Ecto neural progenitor cell (in vitro differentiated cells): ENCODE results near the gene CXorf49B.
"Not testable (repeated sequence)": the region's sequence is repeated elsewhere in the genome, so short reads cannot be mapped to it uniquely, and the experiment has no call there.

Experiments used
- DNase-seq: peaks from one replicate; pipeline ENCODE4 v3.0.0-alpha.2; 2018; ENCODE audit warnings: low spot score

CXorf49B gene

DNA sequence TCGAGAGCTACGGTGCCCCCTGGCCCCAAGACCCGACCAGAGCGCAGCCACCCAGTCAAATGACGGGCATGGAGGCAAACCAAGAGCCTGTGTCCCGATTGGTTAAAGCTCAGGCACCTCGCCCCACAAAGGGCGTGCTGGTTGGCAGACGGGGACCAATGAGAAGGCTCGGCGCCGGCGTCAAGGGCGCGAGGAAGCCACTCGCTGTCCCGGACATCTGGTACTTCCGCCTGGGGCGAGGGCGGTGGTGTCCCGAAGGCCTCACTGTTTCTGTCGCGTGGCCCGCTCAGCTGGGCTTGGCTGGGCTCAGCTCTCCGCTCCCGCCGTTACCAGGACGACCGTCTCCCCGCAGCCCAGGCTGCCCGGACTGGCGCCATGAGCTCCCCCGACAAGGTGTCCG lies at the start of gene CXorf49B:
CXorf49B (plus strand) TSS at position 301 of the 400 bp plus-strand sequence; CDS start at position 376, 75 bp downstream.
- DNase-seq: not testable (repeated sequence)

DNA sequence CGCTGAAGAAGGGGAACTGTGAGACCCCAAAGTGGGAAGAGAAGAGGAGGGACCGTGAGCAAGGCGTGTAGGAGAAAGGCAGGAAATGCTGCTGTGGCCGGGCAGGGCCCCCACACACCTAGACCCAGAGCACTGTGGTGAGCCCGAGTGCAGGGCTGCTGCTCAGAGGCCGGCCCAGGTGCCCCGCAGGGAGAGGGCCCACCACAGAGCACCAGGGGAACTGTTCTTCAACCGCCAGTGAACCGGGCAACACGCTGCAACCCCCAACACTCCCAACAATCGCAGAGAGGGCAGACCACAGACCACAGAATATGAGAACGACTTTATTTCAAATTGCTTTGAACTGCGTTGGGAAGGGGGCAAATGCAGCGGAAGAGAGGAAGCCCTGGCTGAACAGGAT lies 49.1 kb upstream of the CXorf49B start:
- DNase-seq: not testable (repeated sequence)

DNA sequence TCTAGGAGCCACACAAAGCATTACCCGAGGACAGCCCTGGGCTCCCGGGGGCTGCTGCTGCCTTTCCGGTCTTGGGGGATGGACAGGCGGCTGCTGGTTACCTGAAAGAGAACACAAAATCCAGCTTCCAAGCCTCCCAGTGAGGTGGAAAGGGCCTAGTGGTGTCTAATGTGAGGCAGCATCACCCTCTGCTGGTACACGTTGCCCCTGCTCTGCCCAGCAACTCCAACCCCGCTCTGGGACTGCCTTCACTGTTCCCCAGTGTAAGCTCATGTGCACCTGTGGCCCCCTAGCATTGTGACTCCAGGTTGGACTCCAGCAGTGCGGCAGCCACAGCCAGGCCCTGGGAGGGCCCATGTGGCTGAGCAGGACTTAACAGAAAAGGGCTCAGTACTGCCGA lies 47.6 kb upstream of the CXorf49B start:
- not testable (repeated sequence) for DNase-seq

DNA sequence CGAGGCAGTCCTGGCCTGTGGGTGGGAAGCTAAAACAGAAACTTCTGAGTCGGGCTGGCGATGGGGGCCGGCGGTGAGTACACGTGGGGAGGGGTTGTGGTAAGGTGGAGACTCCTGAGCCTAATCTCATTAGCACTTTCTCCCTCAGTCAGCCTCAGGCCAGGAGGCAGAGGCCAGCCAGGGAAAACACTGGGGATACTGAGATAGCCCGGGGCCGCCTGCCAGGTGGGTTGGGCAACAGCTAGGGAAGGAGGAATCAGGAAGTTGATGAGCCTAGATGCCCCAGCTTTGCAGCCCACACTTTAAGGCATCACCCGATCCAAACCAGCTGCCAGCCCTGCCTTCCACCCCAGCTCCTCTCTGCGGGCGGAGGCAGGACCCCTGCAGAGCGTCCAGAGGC lies 46.8 kb upstream of the CXorf49B start:
- not testable (repeated sequence) for DNase-seq

DNA sequence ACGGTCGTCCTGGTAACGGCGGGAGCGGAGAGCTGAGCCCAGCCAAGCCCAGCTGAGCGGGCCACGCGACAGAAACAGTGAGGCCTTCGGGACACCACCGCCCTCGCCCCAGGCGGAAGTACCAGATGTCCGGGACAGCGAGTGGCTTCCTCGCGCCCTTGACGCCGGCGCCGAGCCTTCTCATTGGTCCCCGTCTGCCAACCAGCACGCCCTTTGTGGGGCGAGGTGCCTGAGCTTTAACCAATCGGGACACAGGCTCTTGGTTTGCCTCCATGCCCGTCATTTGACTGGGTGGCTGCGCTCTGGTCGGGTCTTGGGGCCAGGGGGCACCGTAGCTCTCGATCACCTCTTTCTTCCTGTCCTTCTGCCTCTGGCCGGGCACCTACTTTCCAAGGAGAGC lies 45.0 kb upstream of the CXorf49B start, which contains the start of gene CXorf49:
CXorf49 (minus strand) TSS at position 101 of the 400 bp plus-strand sequence. CDS start 134 bp downstream, outside the sequence.
- DNase-seq: not testable (repeated sequence)

DNA sequence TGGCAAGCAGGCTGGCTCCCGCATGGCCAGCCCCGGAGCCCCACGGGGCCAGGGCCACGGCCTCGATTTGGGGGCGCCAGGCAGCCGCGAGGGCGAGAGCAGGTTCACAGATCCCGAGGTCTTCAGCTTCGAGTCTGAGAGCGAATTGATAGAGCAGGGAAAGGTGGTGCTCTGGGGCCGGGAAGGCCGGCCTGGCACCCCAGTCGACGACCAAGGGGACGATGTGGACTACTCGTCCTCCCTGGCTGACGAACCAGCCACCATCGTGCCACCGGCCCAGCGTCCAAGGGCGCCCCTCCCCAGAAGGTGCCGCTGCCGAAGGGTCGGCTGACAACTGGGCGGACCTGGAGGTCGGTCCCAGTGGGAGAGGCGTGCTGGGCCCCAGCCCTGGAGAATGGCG lies 44.0 kb upstream of the CXorf49B start:
- not testable (repeated sequence) for DNase-seq

DNA sequence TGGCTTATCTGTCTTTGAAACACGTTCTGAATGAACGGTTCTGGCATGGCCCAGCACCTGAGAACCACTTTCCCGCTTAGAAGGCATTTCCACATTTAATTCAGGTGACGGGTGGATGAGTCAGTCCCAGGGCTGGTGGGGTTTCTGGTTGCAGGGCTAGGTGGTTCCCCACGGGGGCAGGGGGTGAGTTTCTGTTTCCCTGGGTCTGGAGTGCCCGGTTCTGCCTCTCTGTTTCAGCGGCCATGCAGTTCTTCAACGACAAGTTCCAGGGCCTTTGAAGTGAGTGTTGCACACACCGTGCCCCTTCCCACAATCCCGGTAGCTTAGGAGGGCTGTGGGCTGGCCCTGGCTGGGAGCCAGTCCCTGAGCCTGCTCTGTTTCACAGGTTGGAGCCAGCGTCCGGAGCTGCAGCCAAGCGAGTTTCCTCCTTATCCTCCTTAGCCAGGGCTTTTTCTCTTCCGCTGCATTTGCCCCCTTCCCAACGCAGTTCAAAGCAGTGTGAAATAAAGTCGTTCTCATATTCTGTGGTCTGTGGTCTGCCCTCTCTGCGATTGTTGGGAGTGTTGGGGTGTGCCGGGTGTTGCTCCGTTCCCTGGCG lies 42.8 kb upstream of the CXorf49B start:
- not testable (repeated sequence) for DNase-seq

DNA sequence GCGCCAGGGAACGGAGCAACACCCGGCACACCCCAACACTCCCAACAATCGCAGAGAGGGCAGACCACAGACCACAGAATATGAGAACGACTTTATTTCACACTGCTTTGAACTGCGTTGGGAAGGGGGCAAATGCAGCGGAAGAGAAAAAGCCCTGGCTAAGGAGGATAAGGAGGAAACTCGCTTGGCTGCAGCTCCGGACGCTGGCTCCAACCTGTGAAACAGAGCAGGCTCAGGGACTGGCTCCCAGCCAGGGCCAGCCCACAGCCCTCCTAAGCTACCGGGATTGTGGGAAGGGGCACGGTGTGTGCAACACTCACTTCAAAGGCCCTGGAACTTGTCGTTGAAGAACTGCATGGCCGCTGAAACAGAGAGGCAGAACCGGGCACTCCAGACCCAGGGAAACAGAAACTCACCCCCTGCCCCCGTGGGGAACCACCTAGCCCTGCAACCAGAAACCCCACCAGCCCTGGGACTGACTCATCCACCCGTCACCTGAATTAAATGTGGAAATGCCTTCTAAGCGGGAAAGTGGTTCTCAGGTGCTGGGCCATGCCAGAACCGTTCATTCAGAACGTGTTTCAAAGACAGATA lies 2.4 kb upstream of the CXorf49B start:
- not testable (repeated sequence) for DNase-seq

DNA sequence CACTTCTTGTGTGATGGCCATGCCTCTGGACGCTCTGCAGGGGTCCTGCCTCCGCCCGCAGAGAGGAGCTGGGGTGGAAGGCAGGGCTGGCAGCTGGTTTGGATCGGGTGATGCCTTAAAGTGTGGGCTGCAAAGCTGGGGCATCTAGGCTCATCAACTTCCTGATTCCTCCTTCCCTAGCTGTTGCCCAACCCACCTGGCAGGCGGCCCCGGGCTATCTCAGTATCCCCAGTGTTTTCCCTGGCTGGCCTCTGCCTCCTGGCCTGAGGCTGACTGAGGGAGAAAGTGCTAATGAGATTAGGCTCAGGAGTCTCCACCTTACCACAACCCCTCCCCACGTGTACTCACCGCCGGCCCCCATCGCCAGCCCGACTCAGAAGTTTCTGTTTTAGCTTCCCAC lies 1.7 kb downstream of the CXorf49B start:
- DNase-seq: not testable (repeated sequence)

DNA sequence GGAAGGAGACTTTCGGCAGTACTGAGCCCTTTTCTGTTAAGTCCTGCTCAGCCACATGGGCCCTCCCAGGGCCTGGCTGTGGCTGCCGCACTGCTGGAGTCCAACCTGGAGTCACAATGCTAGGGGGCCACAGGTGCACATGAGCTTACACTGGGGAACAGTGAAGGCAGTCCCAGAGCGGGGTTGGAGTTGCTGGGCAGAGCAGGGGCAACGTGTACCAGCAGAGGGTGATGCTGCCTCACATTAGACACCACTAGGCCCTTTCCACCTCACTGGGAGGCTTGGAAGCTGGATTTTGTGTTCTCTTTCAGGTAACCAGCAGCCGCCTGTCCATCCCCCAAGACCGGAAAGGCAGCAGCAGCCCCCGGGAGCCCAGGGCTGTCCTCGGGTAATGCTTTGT lies 2.5 kb downstream of the CXorf49B start:
- not testable (repeated sequence) for DNase-seq

DNA sequence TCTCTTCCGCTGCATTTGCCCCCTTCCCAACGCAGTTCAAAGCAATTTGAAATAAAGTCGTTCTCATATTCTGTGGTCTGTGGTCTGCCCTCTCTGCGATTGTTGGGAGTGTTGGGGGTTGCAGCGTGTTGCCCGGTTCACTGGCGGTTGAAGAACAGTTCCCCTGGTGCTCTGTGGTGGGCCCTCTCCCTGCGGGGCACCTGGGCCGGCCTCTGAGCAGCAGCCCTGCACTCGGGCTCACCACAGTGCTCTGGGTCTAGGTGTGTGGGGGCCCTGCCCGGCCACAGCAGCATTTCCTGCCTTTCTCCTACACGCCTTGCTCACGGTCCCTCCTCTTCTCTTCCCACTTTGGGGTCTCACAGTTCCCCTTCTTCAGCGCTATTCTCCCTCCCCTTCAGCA lies 4.0 kb downstream of the CXorf49B start:
- not testable (repeated sequence) for DNase-seq

DNA sequence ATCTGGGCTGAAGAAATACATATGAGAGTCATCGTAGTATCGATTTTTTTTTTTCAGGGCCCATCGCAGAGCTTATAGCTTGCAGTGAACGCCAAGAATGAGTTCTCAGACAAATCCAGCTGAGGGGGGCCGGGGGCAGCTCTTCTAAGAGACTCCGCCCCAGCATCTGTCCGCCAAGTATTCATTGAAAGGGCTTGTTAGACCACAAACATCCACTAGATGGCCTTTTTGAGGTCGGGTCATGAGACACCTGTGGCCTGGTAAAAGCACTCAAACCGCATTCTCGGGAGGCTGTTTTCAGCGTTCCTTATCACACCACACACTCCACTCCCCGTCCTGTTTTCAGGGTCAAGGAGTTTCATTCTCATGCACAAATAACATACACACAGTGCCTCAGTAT lies 15.2 kb downstream of the CXorf49B start:
- not testable (repeated sequence) for DNase-seq

DNA sequence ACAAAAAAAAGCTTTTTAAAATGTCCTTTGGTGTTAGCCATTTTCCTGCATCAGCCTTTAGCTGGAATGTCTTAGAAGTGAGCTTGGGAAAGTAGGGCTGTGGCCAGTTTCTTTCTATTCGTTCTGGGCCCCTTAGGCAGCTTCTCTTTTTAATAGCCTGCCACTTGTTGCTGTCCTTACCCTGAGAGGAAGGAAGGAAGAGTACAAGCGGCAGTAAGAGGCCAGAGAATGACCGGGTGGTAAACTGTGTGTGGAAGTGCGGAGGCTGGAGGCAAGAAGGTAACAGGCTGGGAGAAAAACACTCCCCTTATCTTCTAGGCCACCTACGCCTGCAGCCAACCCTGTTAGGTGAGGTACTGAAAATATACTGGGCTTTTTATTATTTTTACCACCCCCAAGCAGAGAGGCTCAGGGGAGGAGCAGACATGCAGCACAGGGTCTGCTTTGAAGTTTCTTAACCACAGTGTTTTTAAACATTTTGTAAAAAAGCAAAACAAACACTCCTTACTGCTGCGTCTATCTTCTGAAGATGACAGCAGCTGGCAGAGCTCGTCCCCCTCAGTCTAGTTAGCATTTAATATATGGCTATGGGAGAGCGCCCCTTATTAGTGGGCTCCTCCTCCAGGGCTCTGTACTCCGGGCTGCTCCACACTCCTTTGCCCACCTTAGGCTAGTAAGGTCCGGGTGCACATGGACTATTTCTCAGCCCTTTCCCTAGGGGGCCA lies 19.2 kb downstream of the CXorf49B start:
- not testable (repeated sequence) for DNase-seq

DNA sequence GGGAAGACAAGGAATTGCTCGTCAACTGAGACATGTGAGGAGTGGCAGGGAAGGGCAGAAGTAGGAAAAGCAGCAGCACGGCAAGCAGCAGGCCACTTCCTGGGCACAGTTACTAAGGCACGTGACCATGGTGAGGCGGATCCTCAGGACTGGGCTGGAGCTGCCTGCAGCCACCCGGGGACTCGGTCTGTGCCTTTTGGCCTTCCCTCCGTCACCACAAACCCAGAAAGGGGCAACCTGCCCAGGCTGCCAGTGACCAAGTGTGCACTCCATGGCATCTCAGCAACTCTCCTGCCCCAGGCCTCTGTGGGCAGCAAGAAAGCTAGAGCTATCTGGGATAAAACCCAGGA lies 19.8 kb downstream of the CXorf49B start:
- not testable (repeated sequence) for DNase-seq

DNA sequence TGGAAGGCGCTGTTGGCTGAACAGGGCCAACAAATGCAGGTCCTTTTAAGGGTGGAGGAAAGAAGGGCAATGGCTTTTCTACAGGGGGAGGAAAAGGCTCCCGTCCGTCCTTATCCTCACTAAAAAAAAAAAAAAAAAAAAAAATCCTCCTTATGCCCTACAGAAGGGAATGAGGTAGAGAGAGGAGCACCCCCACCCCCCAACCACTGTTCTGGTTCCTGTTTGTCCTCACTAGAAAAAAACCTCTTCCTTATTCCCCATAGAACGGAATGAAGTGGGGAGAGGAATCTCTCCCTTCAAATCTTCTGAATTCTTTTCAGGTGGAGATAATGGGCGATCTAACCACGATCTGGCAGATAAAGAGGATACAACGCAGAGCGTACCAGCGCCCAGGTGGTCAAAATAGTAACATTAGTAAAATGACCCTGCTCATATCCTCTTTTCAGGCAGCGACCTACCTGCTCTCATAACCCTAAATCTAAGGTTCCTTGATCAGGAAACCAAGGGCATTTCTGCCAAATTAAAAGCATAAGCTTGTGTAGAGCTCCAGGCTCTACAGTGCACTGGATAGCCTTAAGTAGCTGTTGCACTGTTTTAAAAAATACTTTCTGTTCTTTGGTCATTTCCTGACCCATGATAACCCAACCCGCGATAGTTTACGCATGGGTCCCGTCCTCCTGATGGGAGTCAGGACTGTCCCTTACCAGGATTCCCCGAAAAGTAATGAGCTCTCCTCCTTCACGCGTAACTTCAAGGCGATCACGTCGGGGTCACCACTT lies 20.6 kb downstream of the CXorf49B start:
- not testable (repeated sequence) for DNase-seq

DNA sequence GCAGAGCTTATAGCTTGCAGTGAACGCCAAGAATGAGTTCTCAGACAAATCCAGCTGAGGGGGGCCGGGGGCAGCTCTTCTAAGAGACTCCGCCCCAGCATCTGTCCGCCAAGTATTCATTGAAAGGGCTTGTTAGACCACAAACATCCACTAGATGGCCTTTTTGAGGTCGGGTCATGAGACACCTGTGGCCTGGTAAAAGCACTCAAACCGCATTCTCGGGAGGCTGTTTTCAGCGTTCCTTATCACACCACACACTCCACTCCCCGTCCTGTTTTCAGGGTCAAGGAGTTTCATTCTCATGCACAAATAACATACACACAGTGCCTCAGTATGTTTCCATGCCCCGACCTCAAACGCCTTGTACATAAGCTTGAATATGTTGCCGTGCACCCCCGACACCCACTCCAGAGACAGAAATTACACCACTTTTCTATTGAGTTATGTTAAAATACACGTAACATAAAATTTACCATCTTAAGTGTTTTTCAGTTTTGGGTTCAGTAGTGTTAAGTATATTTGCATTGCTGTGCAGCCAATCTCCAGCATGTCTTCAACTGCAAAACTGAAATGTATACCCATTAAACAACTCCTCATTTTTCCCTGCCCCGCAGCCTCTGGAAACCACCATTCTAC lies 21.3 kb downstream of the CXorf49B start:
- not testable (repeated sequence) for DNase-seq

DNA sequence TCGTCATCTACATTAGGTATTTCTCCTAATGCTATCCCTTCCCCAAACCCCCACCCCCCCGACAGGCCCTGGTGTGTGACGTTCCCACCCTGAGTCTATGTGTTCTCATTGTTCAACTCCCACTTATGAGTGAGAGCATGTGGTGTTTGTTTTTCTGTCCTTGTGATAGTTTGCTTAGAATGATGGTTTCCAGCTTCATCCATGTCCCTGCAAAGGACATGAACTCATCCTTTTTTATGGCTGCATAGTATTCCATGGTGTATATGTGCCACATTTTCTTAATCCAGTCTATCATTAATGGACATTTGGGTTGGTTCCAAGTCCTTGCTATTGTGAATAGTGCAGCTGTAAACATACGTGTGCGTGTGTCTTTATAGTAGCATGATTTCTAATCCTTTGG lies 43.3 kb downstream of the CXorf49B start:
- DNase-seq: not testable (repeated sequence)

DNA sequence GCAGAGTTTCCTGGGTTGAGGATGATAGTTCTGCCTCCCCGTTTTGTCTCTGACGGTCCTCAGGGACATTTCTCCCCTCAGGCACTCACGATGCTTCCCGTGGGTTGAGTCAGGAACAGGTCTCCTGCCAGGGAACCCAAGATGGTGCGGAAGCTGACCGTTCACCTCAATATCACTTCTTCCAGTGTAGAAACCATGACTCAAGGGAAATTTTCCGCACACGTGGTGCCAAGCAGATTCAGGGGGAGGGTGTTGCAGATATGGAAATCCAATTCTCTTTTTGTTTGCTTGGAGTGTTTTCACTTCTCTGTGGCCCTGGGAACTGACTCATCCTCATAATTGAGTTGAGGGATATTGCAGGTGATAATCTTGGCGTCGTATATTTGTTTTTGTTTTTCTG lies 46.7 kb downstream of the CXorf49B start:
- DNase-seq: no peak

DNA sequence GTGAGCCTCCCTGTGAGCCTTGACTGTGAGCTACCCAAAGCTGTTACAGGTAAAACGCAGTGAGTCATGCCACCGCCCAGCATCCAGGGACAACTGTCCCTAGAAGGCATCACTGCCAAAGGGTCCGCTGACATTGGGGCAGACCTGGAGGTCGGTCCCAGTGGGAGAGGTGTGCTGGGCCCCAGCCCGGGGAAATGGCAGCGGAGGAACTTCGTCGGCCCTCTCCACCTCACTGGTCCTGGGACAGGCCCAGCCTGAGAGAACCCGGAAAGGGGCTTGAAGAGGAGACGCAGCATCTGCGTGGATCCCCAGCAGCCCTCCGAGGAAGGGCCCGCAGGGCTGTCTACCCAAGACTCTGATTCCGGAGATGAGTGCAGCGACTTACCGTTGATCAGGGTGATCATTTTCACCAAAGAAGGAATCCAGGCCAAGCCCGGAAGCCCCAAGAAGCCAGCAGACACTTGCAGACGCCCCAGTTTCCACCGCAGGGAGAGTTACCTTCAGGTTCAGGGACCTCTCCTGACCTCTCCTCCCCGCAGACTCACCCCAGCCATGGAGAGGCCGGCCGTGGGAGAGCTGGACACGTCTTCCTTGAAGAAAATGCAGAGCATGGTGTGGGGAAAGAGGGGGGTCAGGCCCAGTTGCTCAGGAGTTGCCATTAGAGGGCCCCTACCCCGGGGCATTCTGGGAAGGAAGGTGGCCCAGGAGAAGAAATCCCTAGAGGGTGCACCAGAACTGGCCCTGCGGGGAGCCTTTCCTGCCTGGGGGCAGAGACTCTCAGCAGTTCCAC lies 51.2 kb downstream of the CXorf49B start:
- no peak for DNase-seq

DNA sequence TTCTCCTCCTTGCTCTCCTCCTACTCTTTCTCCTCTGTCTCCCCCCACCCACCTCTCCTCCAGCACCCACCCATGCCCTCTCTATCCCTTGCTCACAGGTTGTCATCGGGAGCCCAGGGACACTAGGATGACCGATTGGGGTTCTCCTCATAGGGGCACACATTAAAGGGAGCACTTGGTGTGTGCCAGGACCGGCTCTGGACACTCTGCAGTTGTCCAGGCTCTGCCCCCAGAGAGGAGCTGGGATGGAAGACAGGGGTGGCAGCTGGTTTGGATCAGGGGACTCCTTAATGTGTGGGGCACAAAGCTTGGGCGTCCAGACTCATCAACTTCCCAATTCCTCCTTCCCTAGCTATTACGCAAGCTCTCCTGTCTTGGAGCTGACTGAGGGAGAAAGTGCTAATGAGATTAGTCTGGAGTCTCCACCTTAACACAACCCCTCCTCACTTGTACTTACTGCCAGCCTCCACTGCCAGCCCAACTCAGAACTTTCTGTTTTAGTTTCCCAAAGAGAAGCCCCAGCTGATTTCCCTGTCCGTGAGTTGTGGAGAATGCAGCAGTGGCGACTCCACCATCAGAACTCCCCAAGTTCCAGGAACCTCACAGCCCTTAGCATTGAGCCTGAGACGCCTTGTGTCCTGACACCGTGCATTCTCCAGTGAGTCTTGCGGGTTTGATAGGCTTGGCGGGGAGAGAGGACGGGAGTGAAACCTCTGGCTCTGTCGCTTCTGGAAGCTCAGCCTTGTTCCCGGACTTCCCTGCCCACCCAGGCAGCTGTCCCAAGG lies 52.2 kb downstream of the CXorf49B start:
- no peak for DNase-seq

DNA sequence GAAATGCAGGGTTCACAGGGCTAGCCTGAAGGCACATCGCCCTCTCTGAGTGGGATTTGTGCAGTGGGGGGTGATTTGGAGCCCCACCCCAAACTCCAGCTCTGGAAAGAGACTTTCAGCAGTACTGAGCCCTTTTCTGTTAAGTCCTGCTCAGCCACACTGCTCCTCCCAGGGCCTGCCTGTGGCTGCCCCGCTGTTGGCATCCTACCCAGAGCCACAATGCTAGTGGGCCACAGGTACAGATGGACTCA lies 52.7 kb downstream of the CXorf49B start:
- no peak for DNase-seq
